HepG2 (cell line): ENCODE results near the gene ETFB.

Experiments
- AHR ChIP-seq: IDR thresholded peaks from 2 replicates; pipeline ENCODE4 v1.6.1; 2018; ENCODE audit warnings: missing genetic modification reagents, missing compliant biosample characterization
- GATA4 ChIP-seq: sonication (generic); IDR thresholded peaks from 2 replicates; pipeline ENCODE4 v1.6.1; 2016; ENCODE audit warnings: antibody characterized with exemption, low read depth, borderline replicate concordance
- ONECUT2 ChIP-seq: sonication (generic); formaldehyde crosslinking; IDR thresholded peaks from 2 replicates; pipeline ENCODE4 v1.4.0; 2020; ENCODE audit warnings: missing genetic modification reagents
- TF ChIP-seq, protein P1 (sequence below): sonication (generic); IDR thresholded peaks from 2 replicates; pipeline ENCODE4 v1.6.1; 2016; ENCODE audit warnings: low read depth, borderline replicate concordance
- TF ChIP-seq, protein P2 (sequence below): sonication (generic); formaldehyde crosslinking; IDR thresholded peaks from 2 replicates; pipeline ENCODE4 v1.5.0; 2020; ENCODE audit warnings: mild to moderate bottlenecking, missing genetic modification reagents, moderate library complexity

DNA sequence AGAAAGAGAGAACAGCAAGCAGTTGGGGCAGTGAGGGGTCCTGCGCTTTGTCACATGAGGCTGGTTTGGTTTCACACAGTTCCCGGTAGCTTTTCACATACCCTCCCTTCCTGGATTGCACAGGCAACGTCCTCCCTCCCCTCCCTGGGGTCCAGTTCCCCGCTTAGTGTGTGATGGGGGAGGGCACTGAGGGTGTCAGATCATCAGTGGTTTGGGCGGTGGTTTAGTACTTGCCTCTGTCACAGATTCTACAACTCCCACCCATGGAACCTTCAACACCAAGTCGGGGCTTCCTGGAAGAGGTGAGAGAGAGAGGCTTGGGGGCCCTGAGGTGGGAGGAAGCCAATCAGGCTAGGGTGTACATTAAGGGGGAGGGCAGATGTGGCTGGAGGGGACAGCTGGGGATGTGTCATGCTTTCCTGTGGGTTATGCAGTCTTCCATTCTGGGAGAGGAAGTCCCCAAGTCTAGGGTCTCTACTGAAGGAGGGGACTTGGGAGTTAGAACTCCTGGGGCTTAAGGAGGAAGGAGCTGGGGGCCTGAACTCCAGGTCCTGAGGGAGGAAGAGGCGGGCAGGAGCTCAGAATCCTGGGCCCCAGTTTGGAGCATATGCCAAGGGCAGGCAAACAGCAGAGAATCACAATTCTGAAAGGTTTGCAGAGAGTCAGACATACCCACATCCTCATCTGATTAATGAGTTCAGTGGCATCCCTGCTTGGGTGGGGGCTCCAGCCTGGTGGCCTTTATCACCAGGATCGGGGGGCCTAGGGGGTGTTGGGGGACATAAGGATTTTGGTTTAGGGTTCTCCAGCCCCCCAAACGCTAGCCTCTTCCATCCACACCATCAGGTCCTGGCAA lies 6.7 kb upstream of the ETFB start, which contains the start of gene NKG7:
- no peak for TF ChIP-seq GATA4
- no peak for TF ChIP-seq AHR (CRISPR knock-in tag)
- no peak for TF ChIP-seq ONECUT2 (CRISPR knock-in tag)
- TF ChIP-seq, protein P1, sequence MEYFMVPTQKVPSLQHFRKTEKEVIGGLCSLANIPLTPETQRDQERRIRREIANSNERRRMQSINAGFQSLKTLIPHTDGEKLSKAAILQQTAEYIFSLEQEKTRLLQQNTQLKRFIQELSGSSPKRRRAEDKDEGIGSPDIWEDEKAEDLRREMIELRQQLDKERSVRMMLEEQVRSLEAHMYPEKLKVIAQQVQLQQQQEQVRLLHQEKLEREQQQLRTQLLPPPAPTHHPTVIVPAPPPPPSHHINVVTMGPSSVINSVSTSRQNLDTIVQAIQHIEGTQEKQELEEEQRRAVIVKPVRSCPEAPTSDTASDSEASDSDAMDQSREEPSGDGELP, result no peak
- TF ChIP-seq, protein P2, sequence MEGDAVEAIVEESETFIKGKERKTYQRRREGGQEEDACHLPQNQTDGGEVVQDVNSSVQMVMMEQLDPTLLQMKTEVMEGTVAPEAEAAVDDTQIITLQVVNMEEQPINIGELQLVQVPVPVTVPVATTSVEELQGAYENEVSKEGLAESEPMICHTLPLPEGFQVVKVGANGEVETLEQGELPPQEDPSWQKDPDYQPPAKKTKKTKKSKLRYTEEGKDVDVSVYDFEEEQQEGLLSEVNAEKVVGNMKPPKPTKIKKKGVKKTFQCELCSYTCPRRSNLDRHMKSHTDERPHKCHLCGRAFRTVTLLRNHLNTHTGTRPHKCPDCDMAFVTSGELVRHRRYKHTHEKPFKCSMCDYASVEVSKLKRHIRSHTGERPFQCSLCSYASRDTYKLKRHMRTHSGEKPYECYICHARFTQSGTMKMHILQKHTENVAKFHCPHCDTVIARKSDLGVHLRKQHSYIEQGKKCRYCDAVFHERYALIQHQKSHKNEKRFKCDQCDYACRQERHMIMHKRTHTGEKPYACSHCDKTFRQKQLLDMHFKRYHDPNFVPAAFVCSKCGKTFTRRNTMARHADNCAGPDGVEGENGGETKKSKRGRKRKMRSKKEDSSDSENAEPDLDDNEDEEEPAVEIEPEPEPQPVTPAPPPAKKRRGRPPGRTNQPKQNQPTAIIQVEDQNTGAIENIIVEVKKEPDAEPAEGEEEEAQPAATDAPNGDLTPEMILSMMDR, result no peak
